GM18511 (cell line): ENCODE results near the gene BRINP2.
"Not testable (repeated sequence)": the region's sequence is repeated elsewhere in the genome, so short reads cannot be mapped to it uniquely, and the experiment has no call there.

Experiments
- ATAC-seq: cut with Tn5 transposase; IDR thresholded peaks from one replicate; pipeline ENCODE4 v1.9.1; 2021; ENCODE audit warnings: mild to moderate bottlenecking, moderate library complexity; ENCODE audit not compliant: unreplicated experiment

BRINP2 gene

GRCh38 chr1:177309880-177310279, 139.1 kb downstream of the BRINP2 start:
- no peak for ATAC-seq

- ATAC-seq: no peak
These were observed 139.6 kb downstream of the BRINP2 start for GRCh38 chr1:177310326-177310725.

GRCh38 chr1:177311111-177311510, 140.4 kb downstream of the BRINP2 start:
- no peak for ATAC-seq

GRCh38 chr1:177311586-177311985, 140.8 kb downstream of the BRINP2 start:
- no peak for ATAC-seq

- ATAC-seq: no peak
These were observed 144.5 kb downstream of the BRINP2 start for GRCh38 chr1:177315261-177315660.

GRCh38 chr1:177315761-177316160, 145.0 kb downstream of the BRINP2 start:
- no peak for ATAC-seq

GRCh38 chr1:177321434-177321833, 150.7 kb downstream of the BRINP2 start:
- not testable (repeated sequence) for ATAC-seq

GRCh38 chr1:177328251-177328650, 157.5 kb downstream of the BRINP2 start:
- ATAC-seq: no peak

- no peak for ATAC-seq
These were observed 159.1 kb downstream of the BRINP2 start for GRCh38 chr1:177329871-177330270.
